HepG2 (cell line): ENCODE measurements around the gene GJB1. TPM values are rescaled to one million over a fixed set of nuclear protein-coding genes. Genes with fewer than 3 reads are reported as not detected.

Experiments used
- ADNP ChIP-seq: sonication (generic); formaldehyde crosslinking; IDR thresholded peaks from 2 replicates; pipeline ENCODE4 v1.4.0; 2020; ENCODE audit warnings: missing genetic modification reagents
- FOXA3 ChIP-seq: IDR thresholded peaks from 2 replicates; pipeline ENCODE4 v1.6.1; 2016; ENCODE audit warnings: missing genetic modification reagents, missing compliant biosample characterization
- FOXP1 ChIP-seq, 2 experiments: fragments of 450-650 bp in 1 of 2; IDR thresholded peaks; 2 replicates each; pipeline ENCODE4 v1.6.1; 2017 to 2018; ENCODE audit warnings: antibody characterized with exemption in 1 of 2
- GZF1 ChIP-seq: sonication (generic); formaldehyde crosslinking; IDR thresholded peaks from 2 replicates; pipeline ENCODE4 v1.5.1; 2020; ENCODE audit warnings: mild to moderate bottlenecking, missing genetic modification reagents
- HHEX ChIP-seq: IDR thresholded peaks from 2 replicates; pipeline ENCODE4 v1.6.1; 2016; ENCODE audit warnings: control low read depth
- MTA3 ChIP-seq: sonication (generic); formaldehyde crosslinking; IDR thresholded peaks from 2 replicates; pipeline ENCODE4 v1.4.0; 2020; ENCODE audit warnings: missing genetic modification reagents
- ONECUT2 ChIP-seq: sonication (generic); formaldehyde crosslinking; IDR thresholded peaks from 2 replicates; pipeline ENCODE4 v1.4.0; 2020; ENCODE audit warnings: missing genetic modification reagents
- ZFP41 ChIP-seq: sonication (generic); formaldehyde crosslinking; IDR thresholded peaks from 2 replicates; pipeline ENCODE4 v1.4.0; 2020; ENCODE audit warnings: mild to moderate bottlenecking, missing genetic modification reagents, borderline replicate concordance
- ZNF557 ChIP-seq: sonication (generic); formaldehyde crosslinking; IDR thresholded peaks from 2 replicates; pipeline ENCODE4 v1.4.0; 2020; ENCODE audit warnings: missing genetic modification reagents
- ZSCAN29 ChIP-seq: sonication (generic); formaldehyde crosslinking; conservative IDR thresholded peaks from 2 replicates; pipeline ENCODE4 v1.4.0; 2020; ENCODE audit warnings: mild to moderate bottlenecking, missing genetic modification reagents
- polyA plus RNA-seq, 8 experiments: library from polyadenylated mRNA; depleted of rRNA in 3 of 8; stranded (reverse) in 7 of 8; unstranded in 1 of 8; fragments of >200 nt; fragmentation: Illumina TruSeq in 4 of 8; extraction: Trizol in 4 of 8; gene quantifications; 2 replicates each; pipeline versions ENCODE4 v1.2.1 to v1.2.3, GENCODE V29; 2011 to 2016; ENCODE audit warnings: low read depth in 4 of 8, missing spikeins in 1 of 8, mixed read lengths in 1 of 8; ENCODE audit not compliant: insufficient read depth in 1 of 8
- total RNA-seq, 5 experiments: library from RNA; depleted of rRNA; stranded (reverse); fragments of >200 nt; fragmentation: Illumina TruSeq; extraction: Trizol; gene quantifications; 2 replicates each; pipeline ENCODE4 v1.2.3, GENCODE V29; 2016; ENCODE audit warnings: low read depth in 1 of 5
- TF ChIP-seq, protein P1 (sequence below): sonication (generic); formaldehyde crosslinking; IDR thresholded peaks from 2 replicates; pipeline ENCODE4 v1.4.0; 2020; ENCODE audit warnings: missing genetic modification reagents
- TF ChIP-seq, protein P2 (sequence below): IDR thresholded peaks from 2 replicates; pipeline ENCODE4 v1.6.1; 2016
- TF ChIP-seq, protein P3 (sequence below): sonication (generic); formaldehyde crosslinking; IDR thresholded peaks from 2 replicates; pipeline ENCODE4 v1.4.0; 2020; ENCODE audit warnings: missing genetic modification reagents
- TF ChIP-seq, protein P4 (sequence below): IDR thresholded peaks from 2 replicates; pipeline ENCODE4 v1.6.1; 2012; ENCODE audit warnings: low read depth, low read length, improper control_type of control experiment
- TF ChIP-seq, protein P5 (sequence below): sonication (generic); formaldehyde crosslinking; IDR thresholded peaks from 2 replicates; pipeline ENCODE4 v1.4.0; 2020; ENCODE audit warnings: missing genetic modification reagents, borderline replicate concordance

The GJB1 gene
- total and polyA plus RNA-seq, 2 of the 13 experiments (the other 11 are each of a cell fraction or from before 2014, with no cell fraction given): 111 to 161 TPM

DNA sequence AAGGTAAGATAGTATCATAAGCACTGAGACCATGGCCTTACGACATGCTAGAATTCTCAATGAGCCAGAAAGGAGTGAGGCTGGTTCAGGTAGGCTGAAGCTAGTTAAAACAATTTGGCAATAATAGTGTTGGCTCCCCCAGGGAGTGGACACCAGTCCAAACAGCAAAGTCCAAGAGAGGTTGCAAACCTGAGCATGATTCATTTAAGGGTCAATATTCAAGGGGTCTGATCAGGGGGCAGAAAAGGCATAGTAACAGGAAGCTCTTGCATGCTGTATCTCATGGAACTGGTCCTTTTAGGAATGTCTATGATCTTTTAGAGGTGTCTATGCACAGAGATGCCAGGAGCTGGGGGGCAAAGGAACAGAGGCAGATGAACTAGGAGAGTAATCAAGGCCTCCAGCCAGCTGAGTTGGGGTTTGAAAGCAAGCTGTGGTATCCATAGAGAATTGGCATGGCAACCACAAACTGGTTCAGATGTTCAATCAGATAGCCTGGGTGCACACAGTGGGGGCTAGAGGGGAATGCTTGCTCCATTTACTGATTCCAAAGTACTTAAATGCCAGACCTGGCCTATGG is 5.1 kb downstream of the GJB1 start (continued):
- TF ChIP-seq, protein P1, sequence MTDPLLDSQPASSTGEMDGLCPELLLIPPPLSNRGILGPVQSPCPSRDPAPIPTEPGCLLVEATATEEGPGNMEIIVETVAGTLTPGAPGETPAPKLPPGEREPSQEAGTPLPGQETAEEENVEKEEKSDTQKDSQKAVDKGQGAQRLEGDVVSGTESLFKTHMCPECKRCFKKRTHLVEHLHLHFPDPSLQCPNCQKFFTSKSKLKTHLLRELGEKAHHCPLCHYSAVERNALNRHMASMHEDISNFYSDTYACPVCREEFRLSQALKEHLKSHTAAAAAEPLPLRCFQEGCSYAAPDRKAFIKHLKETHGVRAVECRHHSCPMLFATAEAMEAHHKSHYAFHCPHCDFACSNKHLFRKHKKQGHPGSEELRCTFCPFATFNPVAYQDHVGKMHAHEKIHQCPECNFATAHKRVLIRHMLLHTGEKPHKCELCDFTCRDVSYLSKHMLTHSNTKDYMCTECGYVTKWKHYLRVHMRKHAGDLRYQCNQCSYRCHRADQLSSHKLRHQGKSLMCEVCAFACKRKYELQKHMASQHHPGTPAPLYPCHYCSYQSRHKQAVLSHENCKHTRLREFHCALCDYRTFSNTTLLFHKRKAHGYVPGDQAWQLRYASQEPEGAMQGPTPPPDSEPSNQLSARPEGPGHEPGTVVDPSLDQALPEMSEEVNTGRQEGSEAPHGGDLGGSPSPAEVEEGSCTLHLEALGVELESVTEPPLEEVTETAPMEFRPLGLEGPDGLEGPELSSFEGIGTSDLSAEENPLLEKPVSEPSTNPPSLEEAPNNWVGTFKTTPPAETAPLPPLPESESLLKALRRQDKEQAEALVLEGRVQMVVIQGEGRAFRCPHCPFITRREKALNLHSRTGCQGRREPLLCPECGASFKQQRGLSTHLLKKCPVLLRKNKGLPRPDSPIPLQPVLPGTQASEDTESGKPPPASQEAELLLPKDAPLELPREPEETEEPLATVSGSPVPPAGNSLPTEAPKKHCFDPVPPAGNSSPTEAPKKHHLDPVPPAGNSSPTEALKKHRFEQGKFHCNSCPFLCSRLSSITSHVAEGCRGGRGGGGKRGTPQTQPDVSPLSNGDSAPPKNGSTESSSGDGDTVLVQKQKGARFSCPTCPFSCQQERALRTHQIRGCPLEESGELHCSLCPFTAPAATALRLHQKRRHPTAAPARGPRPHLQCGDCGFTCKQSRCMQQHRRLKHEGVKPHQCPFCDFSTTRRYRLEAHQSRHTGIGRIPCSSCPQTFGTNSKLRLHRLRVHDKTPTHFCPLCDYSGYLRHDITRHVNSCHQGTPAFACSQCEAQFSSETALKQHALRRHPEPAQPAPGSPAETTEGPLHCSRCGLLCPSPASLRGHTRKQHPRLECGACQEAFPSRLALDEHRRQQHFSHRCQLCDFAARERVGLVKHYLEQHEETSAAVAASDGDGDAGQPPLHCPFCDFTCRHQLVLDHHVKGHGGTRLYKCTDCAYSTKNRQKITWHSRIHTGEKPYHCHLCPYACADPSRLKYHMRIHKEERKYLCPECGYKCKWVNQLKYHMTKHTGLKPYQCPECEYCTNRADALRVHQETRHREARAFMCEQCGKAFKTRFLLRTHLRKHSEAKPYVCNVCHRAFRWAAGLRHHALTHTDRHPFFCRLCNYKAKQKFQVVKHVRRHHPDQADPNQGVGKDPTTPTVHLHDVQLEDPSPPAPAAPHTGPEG (CRISPR knock-in tag): no peak
- TF ChIP-seq ONECUT2 (peak; percentile 45), FOXA3 (CRISPR knock-in tag) (peak; percentile 57), ADNP (CRISPR knock-in tag) (no peak), HHEX (CRISPR knock-in tag) (peak; percentile 52; the same call in 1 of the 2 replicates), FOXP1 (IDR thresholded peaks at IDR 0.05) (no peak), FOXP1 (CRISPR knock-in tag; IDR thresholded peaks at IDR 0.05) (peak; percentile 43; the same call in 1 of the 2 replicates), ZNF557 (CRISPR knock-in tag) (no peak), GZF1 (CRISPR knock-in tag) (no peak), ZFP41 (CRISPR knock-in tag) (no peak), MTA3 (no peak), ZSCAN29 (CRISPR knock-in tag) (0 out of 2 replicates have a peak, but pooled peaks have one; percentile 28)
- TF ChIP-seq, protein P2, sequence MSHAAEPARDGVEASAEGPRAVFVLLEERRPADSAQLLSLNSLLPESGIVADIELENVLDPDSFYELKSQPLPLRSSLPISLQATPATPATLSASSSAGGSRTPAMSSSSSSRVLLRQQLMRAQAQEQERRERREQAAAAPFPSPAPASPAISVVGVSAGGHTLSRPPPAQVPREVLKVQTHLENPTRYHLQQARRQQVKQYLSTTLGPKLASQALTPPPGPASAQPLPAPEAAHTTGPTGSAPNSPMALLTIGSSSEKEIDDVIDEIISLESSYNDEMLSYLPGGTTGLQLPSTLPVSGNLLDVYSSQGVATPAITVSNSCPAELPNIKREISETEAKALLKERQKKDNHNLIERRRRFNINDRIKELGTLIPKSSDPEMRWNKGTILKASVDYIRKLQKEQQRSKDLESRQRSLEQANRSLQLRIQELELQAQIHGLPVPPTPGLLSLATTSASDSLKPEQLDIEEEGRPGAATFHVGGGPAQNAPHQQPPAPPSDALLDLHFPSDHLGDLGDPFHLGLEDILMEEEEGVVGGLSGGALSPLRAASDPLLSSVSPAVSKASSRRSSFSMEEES (CRISPR knock-in tag): 0 out of 2 replicates have a peak, but pooled peaks have one; percentile 24
- TF ChIP-seq, protein P3, sequence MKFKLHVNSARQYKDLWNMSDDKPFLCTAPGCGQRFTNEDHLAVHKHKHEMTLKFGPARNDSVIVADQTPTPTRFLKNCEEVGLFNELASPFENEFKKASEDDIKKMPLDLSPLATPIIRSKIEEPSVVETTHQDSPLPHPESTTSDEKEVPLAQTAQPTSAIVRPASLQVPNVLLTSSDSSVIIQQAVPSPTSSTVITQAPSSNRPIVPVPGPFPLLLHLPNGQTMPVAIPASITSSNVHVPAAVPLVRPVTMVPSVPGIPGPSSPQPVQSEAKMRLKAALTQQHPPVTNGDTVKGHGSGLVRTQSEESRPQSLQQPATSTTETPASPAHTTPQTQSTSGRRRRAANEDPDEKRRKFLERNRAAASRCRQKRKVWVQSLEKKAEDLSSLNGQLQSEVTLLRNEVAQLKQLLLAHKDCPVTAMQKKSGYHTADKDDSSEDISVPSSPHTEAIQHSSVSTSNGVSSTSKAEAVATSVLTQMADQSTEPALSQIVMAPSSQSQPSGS (CRISPR knock-in tag): 0 out of 2 replicates have a peak, but pooled peaks have one; percentile 36
- TF ChIP-seq, protein P4, sequence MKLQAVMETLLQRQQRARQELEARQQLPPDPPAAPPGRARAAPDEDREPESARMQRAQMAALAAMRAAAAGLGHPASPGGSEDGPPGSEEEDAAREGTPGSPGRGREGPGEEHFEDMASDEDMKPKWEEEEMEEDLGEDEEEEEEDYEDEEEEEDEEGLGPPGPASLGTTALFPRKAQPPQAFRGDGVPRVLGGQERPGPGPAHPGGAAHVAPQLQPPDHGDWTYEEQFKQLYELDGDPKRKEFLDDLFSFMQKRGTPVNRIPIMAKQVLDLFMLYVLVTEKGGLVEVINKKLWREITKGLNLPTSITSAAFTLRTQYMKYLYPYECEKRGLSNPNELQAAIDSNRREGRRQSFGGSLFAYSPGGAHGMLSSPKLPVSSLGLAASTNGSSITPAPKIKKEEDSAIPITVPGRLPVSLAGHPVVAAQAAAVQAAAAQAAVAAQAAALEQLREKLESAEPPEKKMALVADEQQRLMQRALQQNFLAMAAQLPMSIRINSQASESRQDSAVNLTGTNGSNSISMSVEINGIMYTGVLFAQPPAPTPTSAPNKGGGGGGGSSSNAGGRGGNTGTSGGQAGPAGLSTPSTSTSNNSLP: peak; percentile 66; the same call in 1 of the 2 replicates
- TF ChIP-seq, protein P5, sequence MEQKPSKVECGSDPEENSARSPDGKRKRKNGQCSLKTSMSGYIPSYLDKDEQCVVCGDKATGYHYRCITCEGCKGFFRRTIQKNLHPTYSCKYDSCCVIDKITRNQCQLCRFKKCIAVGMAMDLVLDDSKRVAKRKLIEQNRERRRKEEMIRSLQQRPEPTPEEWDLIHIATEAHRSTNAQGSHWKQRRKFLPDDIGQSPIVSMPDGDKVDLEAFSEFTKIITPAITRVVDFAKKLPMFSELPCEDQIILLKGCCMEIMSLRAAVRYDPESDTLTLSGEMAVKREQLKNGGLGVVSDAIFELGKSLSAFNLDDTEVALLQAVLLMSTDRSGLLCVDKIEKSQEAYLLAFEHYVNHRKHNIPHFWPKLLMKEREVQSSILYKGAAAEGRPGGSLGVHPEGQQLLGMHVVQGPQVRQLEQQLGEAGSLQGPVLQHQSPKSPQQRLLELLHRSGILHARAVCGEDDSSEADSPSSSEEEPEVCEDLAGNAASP (CRISPR knock-in tag): peak; percentile 2; the same call in 1 of the 2 replicates
